Adrenal gland (tissue), 5 donors: ENCODE results near the gene ADAMTSL3.

Experiments
- CTCF ChIP-seq, 6 experiments: fragments of 450-650 bp in 4 of 6; fragments of 200-600 bp in 2 of 6; sonication (generic) in 1 of 6; IDR thresholded peaks; 1 replicate in 5 of 6; 2 replicates in 1 of 6; pipeline versions ENCODE4 v1.5.1 to v1.8.0; 2016 to 2021; ENCODE audit warnings: antibody characterized with exemption in 6 of 6, mild to moderate bottlenecking in 2 of 6, moderate library complexity in 1 of 6
- POLR2A ChIP-seq, 2 donors: fragments of 450-650 bp; IDR thresholded peaks; one replicate each; pipeline ENCODE4 v1.6.1; 2017; ENCODE audit warnings: antibody characterized with exemption in 2 of 2, mild to moderate bottlenecking in 2 of 2, moderate library complexity in 1 of 2
- donor health status: DM: no; HTN: no; CAD: no.

- no peak for TF ChIP-seq CTCF (IDR thresholded peaks at IDR 0.05)
- TF ChIP-seq POLR2A (IDR thresholded peaks at IDR 0.05), result no peak
Observed at GRCh38 chr15:83690676-83691075, 36.8 kb downstream of the ADAMTSL3 start.
